GM19035 (cell line): ENCODE data around the gene SBNO1.
"Not testable (repeated sequence)": the region's sequence is repeated elsewhere in the genome, so short reads cannot be mapped to it uniquely, and the experiment has no call there.

Experiments
- ATAC-seq: cut with Tn5 transposase; IDR thresholded peaks from one replicate; pipeline ENCODE4 v1.9.1; 2021; ENCODE audit not compliant: unreplicated experiment

Gene SBNO1

DNA sequence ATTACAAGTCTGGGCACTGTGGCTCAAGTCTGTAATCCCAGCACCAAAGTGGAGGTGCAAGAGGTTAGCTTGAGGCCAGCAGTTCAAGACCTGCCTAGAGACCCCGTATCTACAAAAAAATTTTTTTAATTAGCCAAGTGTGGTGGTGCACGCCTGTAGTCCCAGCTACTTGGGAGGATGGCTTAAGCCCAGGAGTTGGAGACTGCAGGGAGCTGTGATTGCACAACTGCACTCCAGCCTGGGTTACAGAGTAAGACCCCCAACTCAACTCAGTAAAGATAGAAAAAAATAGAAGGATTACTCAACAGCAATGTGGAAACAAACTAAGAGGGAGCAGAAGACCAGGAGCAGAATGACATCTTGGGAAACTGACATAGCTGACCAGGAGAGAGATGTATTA is 13.3 kb downstream of the SBNO1 start:
- ATAC-seq, result no peak

DNA sequence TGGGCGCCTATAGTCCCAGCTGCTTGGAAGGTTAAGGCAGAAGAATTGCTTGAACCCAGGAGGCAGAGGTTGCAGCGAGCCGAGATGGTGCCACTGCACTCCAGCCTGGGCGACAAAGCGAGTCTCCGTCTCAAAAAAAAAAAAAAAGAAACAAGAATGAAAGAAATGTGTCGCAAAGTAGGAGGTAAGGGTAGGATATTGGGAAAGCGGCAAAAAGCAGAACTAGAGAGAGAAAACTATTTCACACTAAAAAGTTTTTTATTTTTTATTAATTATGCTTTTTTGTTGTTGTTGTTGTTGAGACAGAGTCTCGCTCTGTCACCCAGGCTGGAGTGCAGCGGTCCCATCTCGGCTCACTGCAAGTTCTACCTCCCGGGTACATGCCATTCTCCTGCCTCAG is 17.7 kb downstream of the SBNO1 start:
- no peak for ATAC-seq

DNA sequence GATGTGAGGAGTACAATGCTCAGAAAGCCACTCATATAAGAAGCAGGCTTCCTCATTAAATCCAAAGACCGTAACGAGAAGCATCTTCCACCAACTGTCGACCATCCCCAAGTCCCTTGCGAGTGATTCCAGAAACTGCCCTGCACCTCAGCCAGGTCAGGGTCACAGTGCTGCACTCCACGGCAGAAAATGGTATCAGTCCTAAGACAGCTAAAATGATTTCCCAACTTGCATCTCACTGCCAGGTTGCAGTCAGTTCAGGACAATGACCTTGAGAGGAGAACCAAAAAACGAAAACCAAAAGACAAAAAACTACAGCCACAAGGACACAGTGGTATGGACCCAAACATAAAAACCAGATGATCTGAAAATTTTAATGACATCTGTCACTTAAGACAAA is 20.6 kb downstream of the SBNO1 start:
- ATAC-seq, result no peak

DNA sequence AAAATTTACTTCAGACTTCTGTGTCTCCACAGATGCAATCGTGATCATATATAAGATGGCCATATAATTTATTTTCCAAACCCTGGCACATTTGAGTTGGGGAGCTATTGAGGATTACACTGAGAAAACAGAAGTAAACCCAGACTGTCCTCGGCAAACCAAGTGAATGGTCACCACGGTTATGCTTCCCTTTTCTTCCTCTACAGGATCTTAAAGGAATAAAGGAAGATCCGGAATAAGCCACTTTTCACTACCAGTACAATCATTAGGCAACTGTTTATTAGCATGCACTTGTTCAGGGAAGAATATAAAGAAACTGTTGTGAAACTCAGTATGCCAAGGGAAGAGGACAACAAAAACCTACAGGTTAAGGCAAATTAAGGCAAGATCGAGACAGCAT is 27.6 kb downstream of the SBNO1 start:
- no peak for ATAC-seq

DNA sequence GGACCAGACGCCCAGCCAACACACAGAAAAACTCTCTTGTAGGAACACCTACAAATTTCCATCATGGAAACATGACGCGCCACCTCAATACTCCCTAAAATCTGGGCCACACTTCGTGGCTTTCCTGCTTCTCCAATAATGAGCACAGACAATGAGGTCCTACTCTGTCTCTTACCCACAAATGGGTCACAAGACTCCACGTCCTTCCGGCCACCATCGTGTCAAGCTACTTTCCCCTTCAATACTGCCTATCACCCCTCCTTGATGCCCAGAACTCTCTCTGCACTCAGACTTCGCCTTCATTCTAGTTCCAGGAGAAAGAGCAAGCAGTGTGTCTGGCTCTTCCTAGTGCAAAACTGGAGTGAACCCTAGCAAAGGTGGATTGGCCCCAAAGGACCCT is 28.1 kb downstream of the SBNO1 start:
- ATAC-seq, result no peak

DNA sequence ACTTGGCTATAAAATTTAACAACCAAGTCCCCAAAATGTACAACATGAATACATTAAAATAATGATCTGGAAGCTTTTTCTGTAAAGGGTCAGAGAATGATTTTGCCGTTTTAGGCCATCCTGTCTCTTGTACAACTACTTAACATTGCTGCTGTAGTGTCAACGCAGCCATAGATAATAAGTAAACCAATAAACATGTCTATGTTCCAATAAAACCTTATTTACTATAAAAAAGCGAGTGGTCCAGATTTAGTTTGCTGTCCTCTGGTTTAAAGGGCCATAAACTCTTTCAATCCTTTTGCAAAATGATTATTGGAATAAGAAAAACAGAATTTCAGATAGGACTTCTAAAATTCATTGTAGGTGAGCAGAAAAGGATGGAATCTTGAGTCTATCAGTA is 29.2 kb downstream of the SBNO1 start:
- no peak for ATAC-seq

DNA sequence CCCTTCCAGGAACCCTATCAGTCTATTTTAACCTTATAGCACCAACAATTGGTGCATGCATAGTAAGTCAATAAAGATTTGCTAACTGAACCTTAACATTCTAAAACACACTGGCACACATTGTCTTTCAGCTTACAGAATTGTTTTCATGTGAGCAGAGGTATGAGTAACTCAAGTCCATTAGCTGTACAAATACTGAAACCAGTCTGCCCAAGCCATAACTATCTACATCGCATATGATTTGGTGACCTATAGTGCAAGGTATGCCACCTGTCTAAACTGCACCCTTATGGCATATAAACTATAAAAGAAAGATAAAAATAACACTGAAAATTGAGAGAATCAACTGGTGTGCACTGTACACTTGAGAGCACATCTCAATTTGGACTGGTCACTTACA is 34.8 kb downstream of the SBNO1 start:
- ATAC-seq, result no peak

DNA sequence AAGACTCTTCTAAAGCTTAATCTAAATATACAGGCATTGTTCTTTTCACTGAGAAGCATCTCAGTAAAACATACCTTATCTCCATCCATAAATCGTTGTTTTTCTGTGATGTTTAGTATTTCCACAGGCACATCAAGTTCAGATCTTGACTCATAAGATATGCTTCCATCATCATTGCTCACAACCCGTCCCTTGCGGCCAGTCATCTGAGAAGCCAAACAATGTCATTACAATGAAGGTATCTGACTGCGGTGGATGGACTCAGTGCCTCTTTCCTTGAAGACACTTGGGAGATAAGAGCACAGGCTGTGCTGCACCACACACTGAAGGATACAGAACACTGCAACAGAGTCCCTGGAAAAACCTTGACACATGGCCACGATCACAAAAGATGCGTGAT is 44.8 kb downstream of the SBNO1 start:
- ATAC-seq, result no peak

DNA sequence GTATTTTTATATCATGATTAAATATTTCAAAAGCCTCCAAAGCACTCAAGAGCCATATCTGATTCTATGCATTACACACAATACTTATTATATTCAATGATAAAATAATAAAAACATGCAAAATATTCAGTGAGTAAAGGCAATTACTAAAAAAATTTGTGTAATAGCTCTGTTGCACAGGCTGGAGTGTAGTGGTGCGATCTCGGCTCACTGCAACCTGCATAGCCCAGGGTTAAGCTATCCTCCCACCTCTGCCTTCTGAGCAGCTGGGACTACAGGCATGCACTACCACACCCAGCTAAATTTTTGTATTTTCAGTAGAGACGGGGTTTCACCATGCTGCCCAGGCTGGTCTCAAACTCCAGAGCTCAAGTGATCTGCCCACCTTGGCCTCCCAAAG is 45.4 kb downstream of the SBNO1 start:
- ATAC-seq, result no peak

DNA sequence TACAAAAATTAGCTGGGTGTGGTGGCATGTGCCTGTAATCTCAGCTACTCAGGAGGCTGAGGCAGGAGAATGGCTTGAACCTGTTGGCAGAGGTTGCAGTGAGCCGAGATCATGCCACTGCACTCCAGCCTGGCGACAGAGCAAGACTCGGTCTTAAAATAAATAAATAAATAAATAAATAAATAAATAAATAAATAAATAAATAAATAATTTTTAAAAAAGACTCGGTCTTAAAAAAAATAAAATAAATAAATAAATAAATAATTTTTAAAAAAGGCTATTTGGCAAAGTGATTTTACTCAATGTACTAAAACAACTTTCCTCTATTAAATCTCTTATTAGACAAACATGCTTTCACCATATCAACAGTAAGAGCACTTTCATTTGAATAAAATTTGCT is 51.6 kb downstream of the SBNO1 start:
- ATAC-seq, result not testable (repeated sequence)

DNA sequence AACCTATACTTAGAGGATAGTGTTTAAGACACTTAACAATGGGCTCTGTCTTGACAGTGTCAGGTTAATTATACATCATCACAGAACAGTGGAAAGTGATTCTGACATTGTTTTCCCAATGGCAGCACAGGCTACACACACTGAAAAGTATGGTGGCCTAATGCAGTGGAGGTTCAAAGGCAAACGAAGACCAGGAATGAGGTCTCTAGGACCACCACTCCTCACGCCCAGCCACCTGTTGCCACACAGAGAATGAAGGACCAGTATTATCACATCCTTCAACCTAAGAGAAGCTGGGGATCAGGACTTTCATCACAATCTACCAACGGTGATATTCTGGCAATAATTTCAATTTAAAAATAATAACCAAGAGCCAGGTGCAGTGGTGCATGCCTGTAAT is 58.4 kb downstream of the SBNO1 start:
- no peak for ATAC-seq

DNA sequence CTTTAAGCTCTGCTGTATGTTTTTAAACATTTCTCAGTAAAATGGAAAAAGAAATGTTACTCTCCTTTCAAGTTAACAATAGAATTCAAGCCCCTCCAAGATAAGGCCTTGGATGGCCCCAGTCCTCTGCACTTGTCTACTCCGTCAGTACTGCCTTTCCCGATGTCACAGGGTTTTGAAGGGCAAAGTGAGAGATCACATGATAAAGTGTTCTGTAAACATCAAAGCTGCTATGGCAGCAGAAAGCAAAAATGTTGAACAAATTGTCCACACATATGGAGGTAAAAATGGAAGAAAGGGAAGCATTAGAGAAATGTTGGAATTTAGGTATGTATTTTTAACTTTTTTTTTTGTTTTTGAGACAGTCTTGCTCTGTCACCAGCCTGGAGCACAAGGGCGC is 59.5 kb downstream of the SBNO1 start:
- no peak for ATAC-seq

DNA sequence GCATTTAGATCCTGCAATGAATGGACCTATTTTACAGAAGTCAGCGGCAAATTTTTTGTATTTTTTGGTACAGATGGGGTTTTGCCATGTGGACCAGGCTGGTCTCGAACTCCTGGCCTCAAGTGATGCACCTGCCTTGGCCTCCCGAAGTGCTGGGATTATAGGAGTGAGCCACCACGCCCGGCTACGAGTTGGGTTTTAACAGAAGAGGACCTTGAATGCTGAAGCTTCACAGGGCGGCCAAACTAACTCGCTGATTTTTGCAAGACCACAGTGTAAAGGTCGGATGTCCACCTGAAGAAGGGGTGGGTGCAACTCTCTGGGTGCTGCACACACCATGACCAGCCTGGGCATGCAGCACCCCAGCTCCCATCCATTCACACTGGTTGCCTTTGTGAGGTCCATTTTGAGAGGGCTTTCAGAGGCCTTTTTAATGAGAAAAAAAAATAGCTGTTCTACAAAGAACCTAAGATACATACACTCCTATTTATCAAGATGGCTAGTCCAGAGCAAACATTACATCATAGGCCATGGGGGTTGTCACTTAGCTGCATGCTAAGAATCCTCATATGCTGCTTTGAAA is 71.4 kb downstream of the SBNO1 start:
- ATAC-seq, result no peak

DNA sequence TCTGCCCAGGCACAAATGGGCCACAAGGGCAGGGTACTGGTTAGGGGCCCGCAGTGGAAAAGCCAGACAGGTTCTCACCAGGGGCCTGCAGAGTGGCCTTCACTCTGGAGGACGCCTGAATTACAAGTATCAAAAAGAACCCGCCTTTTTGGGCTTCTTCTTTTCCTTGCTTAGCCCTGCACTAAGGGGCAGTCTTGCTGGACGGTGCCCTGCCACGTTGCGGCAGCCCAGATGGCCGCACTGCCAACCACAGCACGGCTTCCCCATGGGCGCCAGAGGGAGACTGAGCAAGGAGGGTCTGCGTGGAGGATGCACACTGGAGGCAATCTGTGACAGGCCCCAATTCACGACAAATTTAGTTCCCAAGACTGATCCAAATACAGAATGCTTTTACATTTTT is 74.7 kb downstream of the SBNO1 start:
- ATAC-seq, result no peak

DNA sequence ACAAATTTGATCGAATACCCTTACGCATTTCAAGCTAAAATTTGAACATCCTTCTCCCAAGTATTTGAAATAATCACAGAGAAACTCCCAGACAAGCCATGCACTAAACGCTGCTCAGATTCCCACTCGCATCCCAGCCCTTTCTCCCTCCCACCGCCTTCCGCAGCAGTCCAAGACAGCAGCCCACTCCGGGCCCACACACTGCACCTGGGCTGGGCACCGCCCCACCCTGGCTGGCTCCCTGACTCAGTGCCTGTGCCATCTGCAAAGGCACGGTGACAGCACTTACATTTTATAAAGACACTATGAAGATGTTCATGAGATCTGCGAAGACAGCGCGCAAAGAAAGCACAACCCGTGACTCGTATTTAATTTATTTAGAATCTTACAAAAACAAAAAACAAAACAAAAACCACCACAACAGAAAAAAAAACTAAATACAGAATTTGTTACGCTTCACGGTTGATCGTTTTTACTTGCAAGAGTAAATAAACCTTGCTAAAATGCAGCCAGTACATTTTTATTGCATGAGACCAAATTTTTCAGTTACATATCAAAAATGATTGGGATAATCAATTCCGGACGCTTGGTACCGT is 75.8 kb downstream of the SBNO1 start:
- ATAC-seq, result no peak

DNA sequence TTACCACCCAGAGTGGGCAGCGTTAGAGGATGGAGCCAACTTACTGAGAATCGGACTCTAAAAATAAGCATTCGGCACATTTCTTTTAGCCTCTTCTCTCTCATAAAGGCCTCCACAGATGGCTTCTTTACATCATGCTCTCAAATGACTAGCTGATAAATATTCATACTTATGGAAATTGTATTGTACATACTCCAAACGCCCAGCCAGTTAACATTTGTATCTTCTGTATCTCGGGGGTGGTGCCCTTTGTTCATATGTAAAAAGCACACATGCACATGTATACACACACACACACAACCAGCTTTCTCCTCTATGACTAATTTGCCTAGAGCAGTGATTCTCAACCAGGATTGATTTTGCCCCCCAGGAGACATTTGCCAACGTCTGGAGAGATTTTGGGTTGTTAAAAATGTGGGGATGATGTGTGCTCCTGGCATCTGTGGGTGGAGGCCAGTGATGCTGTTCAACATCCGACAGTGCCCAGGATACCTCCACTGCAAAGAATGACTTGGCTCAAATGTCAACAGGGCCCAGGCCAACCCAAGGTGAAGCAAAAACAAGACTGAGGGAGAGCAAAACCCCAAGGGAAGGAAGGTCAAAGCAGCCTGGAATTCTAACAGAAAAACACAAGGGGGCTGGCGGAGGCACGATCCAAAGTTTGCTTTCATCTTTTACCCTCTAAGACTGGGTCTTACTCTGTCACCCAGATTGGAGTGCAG is 77.8 kb downstream of the SBNO1 start:
- ATAC-seq, result no peak

DNA sequence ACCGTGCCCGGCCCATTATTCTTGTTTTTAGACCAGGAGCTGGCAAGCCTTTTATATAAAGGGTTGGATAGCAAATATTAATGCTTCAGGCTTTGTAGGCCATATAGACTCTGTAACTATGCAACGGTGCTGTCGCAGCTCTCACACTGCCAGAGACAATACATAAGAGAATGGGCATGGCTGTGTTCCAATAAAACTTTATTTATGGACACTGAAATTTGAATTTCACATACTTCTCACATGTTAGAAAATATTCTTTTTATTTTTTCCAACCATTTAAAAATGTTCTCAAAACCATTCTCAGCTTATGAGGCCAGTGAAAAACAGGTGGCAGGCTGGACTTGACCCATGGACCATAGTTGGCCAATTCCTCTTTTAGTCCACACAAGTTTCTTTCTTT is 80.0 kb downstream of the SBNO1 start:
- no peak for ATAC-seq

DNA sequence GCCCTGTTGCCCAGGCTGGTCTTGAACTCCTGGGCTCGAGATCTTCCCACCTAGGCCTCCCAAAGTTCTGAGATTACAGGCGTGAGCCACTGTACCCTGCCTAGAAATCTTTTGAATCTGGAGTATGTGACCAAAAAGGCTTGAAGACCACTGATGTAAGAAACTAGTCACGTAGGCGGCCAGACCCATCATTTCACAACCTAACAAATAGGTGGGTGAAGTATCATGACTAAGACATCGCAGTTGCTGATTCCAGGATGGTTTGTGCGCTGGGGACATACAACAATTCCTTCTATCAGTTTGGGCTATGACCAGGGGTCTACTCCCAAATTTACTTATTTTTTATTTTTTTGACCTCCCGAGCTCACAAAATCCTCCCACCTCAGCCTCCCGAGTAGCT is 81.2 kb downstream of the SBNO1 start:
- no peak for ATAC-seq

DNA sequence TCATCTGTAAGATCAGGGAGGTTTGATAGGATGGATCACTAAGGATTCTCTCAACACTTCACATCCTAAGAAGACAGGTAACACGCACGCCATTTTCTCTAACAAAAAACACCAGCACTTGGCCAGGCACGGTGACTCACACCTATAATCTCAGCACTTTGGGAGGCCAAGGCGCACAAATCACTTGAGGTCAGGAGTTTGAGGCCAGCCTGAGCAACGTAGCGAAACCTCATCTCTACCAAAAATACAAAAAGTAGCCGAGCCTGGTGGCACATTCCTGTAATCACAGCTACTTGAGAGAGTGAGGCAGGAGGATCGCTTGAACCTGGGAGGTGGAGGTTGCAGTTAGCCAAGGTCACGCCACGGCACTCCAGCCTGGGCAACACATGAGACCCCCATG is 82.5 kb downstream of the SBNO1 start:
- ATAC-seq, result no peak

DNA sequence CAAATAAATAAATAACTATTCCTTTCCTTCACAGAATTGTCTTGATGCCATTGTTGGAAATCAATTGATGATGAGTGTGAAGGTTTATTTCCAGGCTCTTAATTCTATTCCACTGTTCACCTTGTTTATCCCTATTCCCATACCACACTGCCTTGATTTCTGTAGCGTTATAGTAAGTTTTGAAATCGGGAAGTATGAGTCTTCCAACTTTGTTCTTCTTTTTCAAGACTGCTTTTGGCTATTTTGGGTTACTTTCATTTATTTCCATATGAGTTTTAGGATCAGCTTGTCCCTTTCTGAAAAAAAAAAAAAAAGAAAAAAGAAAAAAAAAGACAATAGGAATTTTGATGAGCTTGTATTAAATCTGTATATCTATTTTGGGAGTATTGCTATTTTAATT is 83.7 kb downstream of the SBNO1 start:
- ATAC-seq, result no peak

DNA sequence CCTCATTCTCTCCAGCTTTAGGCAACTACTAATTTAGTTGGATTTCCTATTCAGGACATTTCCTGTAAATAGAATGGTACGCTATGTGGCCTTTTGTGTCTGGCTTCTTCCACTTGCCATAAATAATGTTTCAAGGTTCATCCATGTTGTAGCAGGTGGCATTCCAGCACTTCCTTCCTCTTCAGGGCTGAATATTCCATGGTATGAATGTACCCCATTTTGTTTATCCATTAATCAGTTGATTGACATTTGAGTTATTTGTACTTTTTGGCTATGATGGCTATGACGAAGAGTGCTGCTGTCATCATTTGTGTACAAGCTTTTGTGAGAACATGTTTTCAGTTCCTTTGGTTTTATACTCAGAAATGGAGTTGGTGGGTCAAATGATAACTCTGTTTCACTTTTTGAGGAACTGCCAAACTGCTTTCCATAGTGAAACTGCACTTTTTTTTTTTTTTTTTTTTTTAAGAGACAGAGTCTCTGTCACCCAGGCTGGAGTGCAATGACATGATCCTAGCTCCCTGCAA is 86.5 kb downstream of the SBNO1 start:
- ATAC-seq, result peak; percentile 90

DNA sequence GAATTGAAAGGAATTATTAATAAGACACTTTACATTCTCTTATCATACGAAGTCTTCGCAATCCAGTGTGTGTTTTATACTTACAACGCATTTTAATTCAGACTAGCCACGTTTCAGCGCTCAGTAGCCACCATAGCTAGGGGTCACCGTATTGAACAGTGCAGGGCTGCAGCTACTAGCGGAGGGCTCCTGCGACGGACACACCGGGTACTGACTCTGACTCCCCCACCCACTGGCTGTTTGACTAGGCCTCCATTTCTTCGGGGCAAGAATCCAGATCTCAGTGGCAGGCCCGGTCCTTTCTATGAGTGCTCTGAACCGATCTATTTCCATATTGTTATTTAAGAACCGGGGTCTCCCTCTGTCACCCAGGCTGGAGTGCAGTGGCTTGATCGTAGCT is 91.5 kb downstream of the SBNO1 start:
- no peak for ATAC-seq
